HCT116 (cell line): Measurements from ENCODE around the gene EMILIN1.

Source experiments
- EZH2 ChIP-seq: fragments of 200-600 bp; sonication (generic); IDR thresholded peaks from 2 replicates; pipeline ENCODE4 v1.6.1; 2017; ENCODE audit warnings: antibody characterized with exemption, mixed run types
- EZH2phosphoT487 ChIP-seq: fragments of 200-600 bp; IDR thresholded peaks from 2 replicates; pipeline ENCODE4 v1.6.1; 2018; ENCODE audit warnings: antibody characterized with exemption, borderline replicate concordance
- JUND ChIP-seq: IDR thresholded peaks from 2 replicates; pipeline ENCODE4 v1.6.1; 2012
- POLR2A ChIP-seq: IDR thresholded peaks from 2 replicates; pipeline ENCODE4 v1.7.0; 2011; ENCODE audit warnings: borderline replicate concordance; ENCODE audit not compliant: insufficient read depth, insufficient read length; ENCODE audit errors: extremely low read depth
- POLR2AphosphoS5 ChIP-seq: IDR thresholded peaks from 2 replicates; pipeline ENCODE4 v1.6.1; 2011; ENCODE audit warnings: mild to moderate bottlenecking, low read depth, low read length, moderate library complexity
- YY1 ChIP-seq: IDR thresholded peaks from 2 replicates; pipeline ENCODE4 v1.6.1; 2011; ENCODE audit warnings: low read length, low read depth, moderate library complexity, mild to moderate bottlenecking; ENCODE audit not compliant: insufficient replicate concordance; ENCODE audit errors: extremely low read depth
- ZNF274 ChIP-seq: fragments of 200-500 bp; sonication (Bioruptor generic); IDR thresholded peaks from 2 replicates; pipeline ENCODE4 v1.6.1; 2014; ENCODE audit warnings: mild to moderate bottlenecking, low read depth, low read length, inconsistent platforms
- TF ChIP-seq, protein P1 (sequence below), 3 experiments: fragments of 200-600 bp in 1 of 3; sonication (generic) in 1 of 3; IDR thresholded peaks in 2 of 3; conservative IDR thresholded peaks in 1 of 3; 2 replicates each; pipeline ENCODE4 v1.5.1; 2012 to 2017; ENCODE audit warnings: low read depth in 2 of 3, low read length in 2 of 3, antibody characterized with exemption in 1 of 3, borderline replicate concordance in 1 of 3, control low read depth in 1 of 3, mild to moderate bottlenecking in 1 of 3, mixed read lengths in 1 of 3, mixed run types in 1 of 3, moderate library complexity in 1 of 3; ENCODE audit not compliant: insufficient read depth in 1 of 3
- TF ChIP-seq, protein P2 (sequence below): IDR thresholded peaks from 2 replicates; pipeline ENCODE4 v1.6.1; 2012

DNA sequence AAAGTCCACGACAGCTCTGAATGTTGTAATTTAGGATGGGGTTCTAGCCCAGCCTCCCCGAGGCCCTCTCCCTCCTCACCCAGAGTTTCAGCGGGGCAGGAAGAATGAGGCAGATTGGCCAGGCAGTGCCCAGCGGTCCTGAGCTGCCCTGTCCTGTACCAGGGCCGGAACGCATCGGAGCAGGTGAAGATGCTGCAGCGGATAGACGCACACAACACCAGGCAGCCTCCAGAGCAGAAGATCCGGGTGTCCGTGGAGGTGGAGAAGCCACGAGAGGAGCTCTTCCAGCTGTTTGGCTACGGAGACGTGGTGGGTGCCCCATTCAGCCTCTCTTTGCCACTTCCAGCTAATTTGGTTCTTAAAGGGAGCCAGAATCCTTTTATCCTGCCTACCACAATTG lies 18.9 kb downstream of the EMILIN1 start:
- TF ChIP-seq POLR2A (no peak), EZH2 (no peak), EZH2phosphoT487 (no peak), JUND (no peak), POLR2AphosphoS5 (no peak), ZNF274 (no peak), YY1 (no peak)
- TF ChIP-seq, protein P1, sequence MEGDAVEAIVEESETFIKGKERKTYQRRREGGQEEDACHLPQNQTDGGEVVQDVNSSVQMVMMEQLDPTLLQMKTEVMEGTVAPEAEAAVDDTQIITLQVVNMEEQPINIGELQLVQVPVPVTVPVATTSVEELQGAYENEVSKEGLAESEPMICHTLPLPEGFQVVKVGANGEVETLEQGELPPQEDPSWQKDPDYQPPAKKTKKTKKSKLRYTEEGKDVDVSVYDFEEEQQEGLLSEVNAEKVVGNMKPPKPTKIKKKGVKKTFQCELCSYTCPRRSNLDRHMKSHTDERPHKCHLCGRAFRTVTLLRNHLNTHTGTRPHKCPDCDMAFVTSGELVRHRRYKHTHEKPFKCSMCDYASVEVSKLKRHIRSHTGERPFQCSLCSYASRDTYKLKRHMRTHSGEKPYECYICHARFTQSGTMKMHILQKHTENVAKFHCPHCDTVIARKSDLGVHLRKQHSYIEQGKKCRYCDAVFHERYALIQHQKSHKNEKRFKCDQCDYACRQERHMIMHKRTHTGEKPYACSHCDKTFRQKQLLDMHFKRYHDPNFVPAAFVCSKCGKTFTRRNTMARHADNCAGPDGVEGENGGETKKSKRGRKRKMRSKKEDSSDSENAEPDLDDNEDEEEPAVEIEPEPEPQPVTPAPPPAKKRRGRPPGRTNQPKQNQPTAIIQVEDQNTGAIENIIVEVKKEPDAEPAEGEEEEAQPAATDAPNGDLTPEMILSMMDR (IDR thresholded peaks at IDR 0.05 in 2 of 3, conservative IDR thresholded peaks at IDR 0.05 in 1 of 3; ENCODE audit: borderline replicate concordance in 1 of 3, insufficient read depth in 1 of 3, low read depth in 2 of 3, low read length in 2 of 3) = no peak
- TF ChIP-seq, protein P2, sequence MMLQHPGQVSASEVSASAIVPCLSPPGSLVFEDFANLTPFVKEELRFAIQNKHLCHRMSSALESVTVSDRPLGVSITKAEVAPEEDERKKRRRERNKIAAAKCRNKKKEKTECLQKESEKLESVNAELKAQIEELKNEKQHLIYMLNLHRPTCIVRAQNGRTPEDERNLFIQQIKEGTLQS = no peak
